HEK293T (cell line): Measurements from ENCODE around the gene SMIM30.

Experiments used
- ARNT ChIP-seq: fragments of 450-650 bp; IDR thresholded peaks from 2 replicates; pipeline ENCODE4 v1.6.1; 2017; ENCODE audit warnings: mild to moderate bottlenecking
- BHLHE40 ChIP-seq: fragments of 450-650 bp; IDR thresholded peaks from 2 replicates; pipeline ENCODE4 v1.6.1; 2016; ENCODE audit warnings: mild to moderate bottlenecking, moderate library complexity, borderline replicate concordance
- ELF4 ChIP-seq: fragments of 450-650 bp; IDR thresholded peaks from 2 replicates; pipeline ENCODE4 v1.6.1; 2017; ENCODE audit warnings: antibody characterized with exemption
- FOXA1 ChIP-seq: fragments of 450-650 bp; IDR thresholded peaks from 2 replicates; pipeline ENCODE4 v1.6.1; 2016; ENCODE audit warnings: mild to moderate bottlenecking
- FOXK2 ChIP-seq: fragments of 450-650 bp; IDR thresholded peaks from 2 replicates; pipeline ENCODE4 v1.6.1; 2016; ENCODE audit warnings: mild to moderate bottlenecking
- HDGF ChIP-seq: fragments of 450-650 bp; IDR thresholded peaks from 2 replicates; pipeline ENCODE4 v1.6.1; 2017; ENCODE audit warnings: antibody characterized with exemption, borderline replicate concordance
- L3MBTL2 ChIP-seq: fragments of 450-650 bp; conservative IDR thresholded peaks from 2 replicates; pipeline ENCODE4 v1.6.1; 2016; ENCODE audit warnings: mild to moderate bottlenecking
- LEF1 ChIP-seq: fragments of 450-650 bp; IDR thresholded peaks from 2 replicates; pipeline ENCODE4 v1.6.1; 2017; ENCODE audit warnings: mild to moderate bottlenecking, borderline replicate concordance
- NFRKB ChIP-seq: fragments of 450-650 bp; IDR thresholded peaks from 2 replicates; pipeline ENCODE4 v1.6.1; 2016; ENCODE audit warnings: mild to moderate bottlenecking, moderate library complexity
- SP1 ChIP-seq: fragments of 450-650 bp; IDR thresholded peaks from 2 replicates; pipeline ENCODE4 v1.6.1; 2017
- SUZ12 ChIP-seq: fragments of 450-650 bp; IDR thresholded peaks from 2 replicates; pipeline ENCODE4 v1.6.1; 2016; ENCODE audit warnings: mild to moderate bottlenecking
- TARDBP ChIP-seq: fragments of 450-650 bp; IDR thresholded peaks from 2 replicates; pipeline ENCODE4 v1.6.1; 2016
- ZNF384 ChIP-seq: fragments of 450-650 bp; IDR thresholded peaks from 2 replicates; pipeline ENCODE4 v1.6.1; 2016
- TF ChIP-seq, protein P1 (sequence below): fragments of 450-650 bp; IDR thresholded peaks from 2 replicates; pipeline ENCODE4 v1.6.1; 2016

DNA sequence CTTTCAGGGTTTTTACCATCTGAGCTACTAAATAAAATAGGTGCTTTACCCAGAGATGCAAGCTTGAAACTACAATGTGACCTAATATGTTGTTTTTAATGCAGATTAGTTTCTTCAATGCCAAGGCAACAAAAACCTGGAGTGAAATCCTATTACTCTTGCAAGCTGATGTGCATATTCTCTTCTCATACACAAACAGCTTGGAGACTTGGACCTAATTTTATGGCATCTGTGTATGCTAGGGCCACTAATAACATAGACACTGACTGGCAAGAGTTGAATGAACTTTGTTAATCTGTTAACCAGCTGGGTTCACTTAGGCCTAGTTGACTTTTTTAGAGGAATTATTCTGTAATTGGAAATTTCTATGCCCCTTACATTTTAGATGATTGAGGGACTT lies 23.4 kb upstream of the SMIM30 start:
- TF ChIP-seq FOXK2 (no peak), SUZ12 (no peak), TARDBP (no peak), NFRKB (no peak), FOXA1 (no peak), ZNF384 (no peak), BHLHE40 (no peak), ELF4 (no peak), SP1 (no peak), LEF1 (no peak), L3MBTL2 (no peak), HDGF (no peak), ARNT (no peak)
- TF ChIP-seq, protein P1, sequence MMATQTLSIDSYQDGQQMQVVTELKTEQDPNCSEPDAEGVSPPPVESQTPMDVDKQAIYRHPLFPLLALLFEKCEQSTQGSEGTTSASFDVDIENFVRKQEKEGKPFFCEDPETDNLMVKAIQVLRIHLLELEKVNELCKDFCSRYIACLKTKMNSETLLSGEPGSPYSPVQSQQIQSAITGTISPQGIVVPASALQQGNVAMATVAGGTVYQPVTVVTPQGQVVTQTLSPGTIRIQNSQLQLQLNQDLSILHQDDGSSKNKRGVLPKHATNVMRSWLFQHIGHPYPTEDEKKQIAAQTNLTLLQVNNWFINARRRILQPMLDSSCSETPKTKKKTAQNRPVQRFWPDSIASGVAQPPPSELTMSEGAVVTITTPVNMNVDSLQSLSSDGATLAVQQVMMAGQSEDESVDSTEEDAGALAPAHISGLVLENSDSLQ = no peak
